Astrocyte (in vitro differentiated cells and primary cell): ENCODE measurements around the gene DYRK3. TPM values are rescaled to one million over a fixed set of nuclear protein-coding genes. Genes with fewer than 3 reads are reported as not detected.

ENCODE experiments used
- DNase-seq: peaks from one replicate; pipeline ENCODE4 v3.0.0-alpha.2; 2010; ENCODE audit warnings: low read depth
- FAIRE-seq: peaks from 2 replicates; lab custom pipeline; 2011; peaks lifted over from hg19 to GRCh38; lab: Jason Lieb, UNC
- H2AFZ ChIP-seq: 2 replicates; pipeline ENCODE4 v1.6.0; 2012; ENCODE audit warnings: low read depth, low read length, inconsistent platforms
- H3K27ac ChIP-seq: 2 replicates; pipeline ENCODE4 v1.5.1; 2011; ENCODE audit warnings: low read depth, low read length, inconsistent platforms
- H3K27me3 ChIP-seq: 2 replicates; pipeline ENCODE4 v1.6.0; 2011; ENCODE audit warnings: low read length, inconsistent platforms; ENCODE audit not compliant: insufficient read depth
- H3K36me3 ChIP-seq: 2 replicates; pipeline ENCODE4 v1.5.1; 2011; ENCODE audit warnings: low read length, inconsistent platforms; ENCODE audit not compliant: insufficient read depth
- H3K4me1 ChIP-seq: 2 replicates; pipeline ENCODE4 v1.5.1; 2011; ENCODE audit warnings: low read length, inconsistent platforms; ENCODE audit not compliant: insufficient read depth
- H3K4me2 ChIP-seq: 2 replicates; pipeline ENCODE4 v1.6.0; 2012; ENCODE audit warnings: low read length, inconsistent platforms
- H3K4me3 ChIP-seq: 2 replicates; pipeline ENCODE4 v1.5.1; 2011; ENCODE audit warnings: low read depth, mild to moderate bottlenecking, low read length, inconsistent platforms; ENCODE audit not compliant: insufficient read depth
- H3K79me2 ChIP-seq: 2 replicates; pipeline ENCODE4 v1.6.0; 2012; ENCODE audit warnings: mild to moderate bottlenecking, low read length, inconsistent platforms; ENCODE audit not compliant: insufficient read depth
- H3K9ac ChIP-seq: 2 replicates; pipeline ENCODE4 v1.6.0; 2012; ENCODE audit warnings: mild to moderate bottlenecking, low read length, inconsistent platforms
- H3K9me3 ChIP-seq: 2 replicates; pipeline ENCODE4 v1.5.1; 2012; ENCODE audit warnings: low read depth, mild to moderate bottlenecking, low read length, inconsistent platforms; ENCODE audit not compliant: insufficient read depth
- H4K20me1 ChIP-seq: 2 replicates; pipeline ENCODE4 v1.6.0; 2012; ENCODE audit warnings: low read length, inconsistent platforms; ENCODE audit not compliant: insufficient read depth
- H3K27ac Mint-ChIP-seq: one replicate; pipeline ENCODE4 v1.8.0; 2021; ENCODE audit warnings: mild to moderate bottlenecking, mixed read lengths; ENCODE audit not compliant: unreplicated experiment
- H3K27me3 Mint-ChIP-seq: one replicate; pipeline ENCODE4 v1.8.0; 2021; ENCODE audit warnings: low read depth, mixed read lengths; ENCODE audit not compliant: unreplicated experiment
- H3K36me3 Mint-ChIP-seq: one replicate; pipeline ENCODE4 v1.8.0; 2021; ENCODE audit warnings: low read depth, mixed read lengths; ENCODE audit not compliant: unreplicated experiment
- H3K4me1 Mint-ChIP-seq: one replicate; pipeline ENCODE4 v1.8.0; 2021; ENCODE audit warnings: low read depth, mixed read lengths; ENCODE audit not compliant: unreplicated experiment
- H3K4me3 Mint-ChIP-seq: one replicate; pipeline ENCODE4 v1.8.0; 2021; ENCODE audit warnings: mild to moderate bottlenecking, moderate library complexity, mixed read lengths; ENCODE audit not compliant: unreplicated experiment
- H3K9me3 Mint-ChIP-seq: one replicate; pipeline ENCODE4 v1.8.0; 2021; ENCODE audit warnings: mild to moderate bottlenecking, mixed read lengths; ENCODE audit not compliant: unreplicated experiment
- EZH2 ChIP-seq: IDR thresholded peaks from 2 replicates; pipeline ENCODE4 v1.6.1; 2012; ENCODE audit warnings: mild to moderate bottlenecking, low read length, inconsistent platforms; ENCODE audit not compliant: insufficient read depth
- total RNA-seq: library from RNA; stranded (reverse); gene quantifications from 2 replicates; pipeline ENCODE4 v1.2.1, GENCODE V29; 2021
- TF ChIP-seq, protein P1 (sequence below): IDR thresholded peaks from 2 replicates; pipeline ENCODE4 v1.5.1; 2011; ENCODE audit warnings: low read depth, mild to moderate bottlenecking, inconsistent platforms, low read length, moderate library complexity; ENCODE audit not compliant: insufficient read depth

Gene DYRK3
- total RNA-seq, 1 donor from 2014 or later: 8.2 TPM

DNA sequence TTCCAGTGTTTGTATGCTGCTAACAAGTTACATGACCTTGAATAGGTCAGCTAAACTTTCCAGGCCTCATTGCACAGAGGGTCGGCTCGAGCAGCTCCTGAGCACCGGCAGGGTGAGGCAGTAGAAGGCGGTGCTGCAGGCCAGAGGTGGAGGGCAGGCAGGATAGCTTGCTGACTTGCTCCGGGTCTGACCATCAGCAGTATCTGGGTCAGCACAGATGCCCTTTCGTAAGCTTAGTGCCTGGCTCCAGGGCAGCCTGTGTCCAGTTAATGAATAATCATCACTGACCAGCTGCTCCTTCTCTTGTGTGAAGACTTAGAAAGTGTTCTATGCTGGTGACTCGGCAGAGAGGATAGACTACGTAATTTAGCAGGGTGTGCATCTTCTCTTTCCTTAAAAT is 56.3 kb downstream of the DYRK3 start:
- Mint-ChIP-seq H3K27ac (no peak overlapping the region), H3K4me3 (no peak overlapping the region), H3K9me3 (no peaks in the 10 kb centered on the region), H3K36me3 (peaks cover 7% of the 10 kb centered on the region), H3K27me3 (no peaks in the 10 kb centered on the region), H3K4me1 (peaks cover 76% of the 10 kb centered on the region)
- H4K20me1 ChIP-seq: peaks cover 99% of the 10 kb centered on the region
- TF ChIP-seq, protein P1, sequence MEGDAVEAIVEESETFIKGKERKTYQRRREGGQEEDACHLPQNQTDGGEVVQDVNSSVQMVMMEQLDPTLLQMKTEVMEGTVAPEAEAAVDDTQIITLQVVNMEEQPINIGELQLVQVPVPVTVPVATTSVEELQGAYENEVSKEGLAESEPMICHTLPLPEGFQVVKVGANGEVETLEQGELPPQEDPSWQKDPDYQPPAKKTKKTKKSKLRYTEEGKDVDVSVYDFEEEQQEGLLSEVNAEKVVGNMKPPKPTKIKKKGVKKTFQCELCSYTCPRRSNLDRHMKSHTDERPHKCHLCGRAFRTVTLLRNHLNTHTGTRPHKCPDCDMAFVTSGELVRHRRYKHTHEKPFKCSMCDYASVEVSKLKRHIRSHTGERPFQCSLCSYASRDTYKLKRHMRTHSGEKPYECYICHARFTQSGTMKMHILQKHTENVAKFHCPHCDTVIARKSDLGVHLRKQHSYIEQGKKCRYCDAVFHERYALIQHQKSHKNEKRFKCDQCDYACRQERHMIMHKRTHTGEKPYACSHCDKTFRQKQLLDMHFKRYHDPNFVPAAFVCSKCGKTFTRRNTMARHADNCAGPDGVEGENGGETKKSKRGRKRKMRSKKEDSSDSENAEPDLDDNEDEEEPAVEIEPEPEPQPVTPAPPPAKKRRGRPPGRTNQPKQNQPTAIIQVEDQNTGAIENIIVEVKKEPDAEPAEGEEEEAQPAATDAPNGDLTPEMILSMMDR: no peak
- TF ChIP-seq EZH2: no peak
- FAIRE-seq: no peak
- H2AFZ ChIP-seq: no peak overlapping the region
- H3K9ac ChIP-seq: no peak overlapping the region
- peaks cover 53% of the 10 kb centered on the region for H3K4me1 ChIP-seq
- DNase-seq: no peak
- H3K4me2 ChIP-seq: no peak overlapping the region
- H3K79me2 ChIP-seq: peaks cover 99% of the 10 kb centered on the region
- no peak overlapping the region for H3K27ac ChIP-seq
- no peaks in the 10 kb centered on the region for H3K27me3 ChIP-seq
- H3K9me3 ChIP-seq: no peaks in the 10 kb centered on the region
- H3K36me3 ChIP-seq: no peaks in the 10 kb centered on the region
- H3K4me3 ChIP-seq: no peak overlapping the region

GRCh38 chr1:206693029-206693428 is 57.7 kb downstream of the DYRK3 start:
- Histone ChIP-seq H3K4me2 (peak overlapping the region; percentile 88), H3K27me3 (no peaks in the 10 kb centered on the region), H3K79me2 (peaks cover 99% of the 10 kb centered on the region), H4K20me1 (peaks cover 99% of the 10 kb centered on the region), H3K4me1 (peaks cover 39% of the 10 kb centered on the region), H3K9me3 (no peaks in the 10 kb centered on the region), H3K9ac (peak overlapping the region; percentile 84), H3K36me3 (no peaks in the 10 kb centered on the region), H3K27ac (peak overlapping the region; percentile 86), H3K4me3 (peak overlapping the region; percentile 37), H2AFZ (no peak overlapping the region)
- H3K27me3 Mint-ChIP-seq: no peaks in the 10 kb centered on the region
- peaks cover 73% of the 10 kb centered on the region for H3K4me1 Mint-ChIP-seq
- TF ChIP-seq, protein P1: no peak
- no peak for TF ChIP-seq EZH2
- FAIRE-seq (no peak), DNase-seq (peak; percentile 86)
- H3K36me3 Mint-ChIP-seq: peaks cover 10% of the 10 kb centered on the region
- peak overlapping the region; percentile 47 for H3K4me3 Mint-ChIP-seq
- H3K9me3 Mint-ChIP-seq: no peaks in the 10 kb centered on the region
- H3K27ac Mint-ChIP-seq: peak overlapping the region; percentile 78

- peak overlapping the region; percentile 86 for H3K27ac ChIP-seq
- peaks cover 99% of the 10 kb centered on the region for H4K20me1 ChIP-seq
- TF ChIP-seq, protein P1: no peak
- no peak for TF ChIP-seq EZH2
- peaks cover 34% of the 10 kb centered on the region for H3K4me1 ChIP-seq
- Mint-ChIP-seq H3K27ac (peak overlapping the region; percentile 78), H3K27me3 (no peaks in the 10 kb centered on the region), H3K36me3 (peaks cover 10% of the 10 kb centered on the region), H3K9me3 (no peaks in the 10 kb centered on the region), H3K4me3 (no peak overlapping the region), H3K4me1 (peaks cover 68% of the 10 kb centered on the region)
- DNase-seq (peak; percentile 84), FAIRE-seq (no peak)
- H3K36me3 ChIP-seq: no peaks in the 10 kb centered on the region
- no peaks in the 10 kb centered on the region for H3K9me3 ChIP-seq
- H3K4me3 ChIP-seq: peak overlapping the region; percentile 37
- H3K4me2 ChIP-seq: peak overlapping the region; percentile 88
- H3K79me2 ChIP-seq: peaks cover 99% of the 10 kb centered on the region
- H2AFZ ChIP-seq: no peak overlapping the region
- H3K27me3 ChIP-seq: no peaks in the 10 kb centered on the region
- peak overlapping the region; percentile 84 for H3K9ac ChIP-seq
These were observed 58.3 kb downstream of the DYRK3 start for GRCh38 chr1:206693592-206693991.
